Upper lobe of left lung (tissue), 4 donors: ENCODE results near the gene UFC1.

ENCODE experiments used
- CTCF ChIP-seq, 6 experiments: fragments of 450-650 bp in 4 of 6; fragments of 200-600 bp in 2 of 6; sonication (generic) in 2 of 6; IDR thresholded peaks; one replicate each; pipeline ENCODE4 v1.5.1; 2016 to 2019; ENCODE audit warnings: antibody characterized with exemption in 6 of 6
- EP300 ChIP-seq, 4 donors: sonication (generic); formaldehyde crosslinking; IDR thresholded peaks; one replicate each; pipeline ENCODE4 v1.5.1; 2017; ENCODE audit warnings: antibody characterized with exemption in 4 of 4, control low read depth in 2 of 4

- TF ChIP-seq EP300 (IDR thresholded peaks at IDR 0.05) (no peak), CTCF (IDR thresholded peaks at IDR 0.05) (no peak)
Measured at GRCh38 chr1:161188381-161188780, 34.6 kb downstream of the UFC1 start.
